Non-pigmented ciliary epithelial cell (primary cell): ENCODE measurements around the gene ATP1A2.

Experiments
- DNase-seq: peaks from one replicate; pipeline ENCODE4 v3.0.0-alpha.2; 2010; ENCODE audit warnings: low read depth

The ATP1A2 gene

GRCh38 chr1:160148121-160148520, 32.6 kb downstream of the ATP1A2 start:
- no peak for DNase-seq

- no peak for DNase-seq
These were observed 33.7 kb downstream of the ATP1A2 start for GRCh38 chr1:160149233-160149632.

GRCh38 chr1:160149716-160150115, 34.2 kb downstream of the ATP1A2 start:
- DNase-seq = no peak

GRCh38 chr1:160151303-160151702, 35.7 kb downstream of the ATP1A2 start, which contains the start of gene ATP1A4:
Gene ATP1A4 (plus strand): TSS chr1:160151603. CDS start chr1:160152041, 438 bp downstream.
- DNase-seq = no peak

- DNase-seq = no peak
These were observed 39.2 kb downstream of the ATP1A2 start for GRCh38 chr1:160154790-160155189.

- no peak for DNase-seq
These were observed 40.8 kb downstream of the ATP1A2 start for GRCh38 chr1:160156361-160156760.

GRCh38 chr1:160157174-160157573, 41.6 kb downstream of the ATP1A2 start:
- no peak for DNase-seq

- no peak for DNase-seq
These were observed 42.5 kb downstream of the ATP1A2 start for GRCh38 chr1:160158031-160158430.

GRCh38 chr1:160158534-160158933, 43.0 kb downstream of the ATP1A2 start:
- no peak for DNase-seq

- no peak for DNase-seq
These were observed 44.3 kb downstream of the ATP1A2 start for GRCh38 chr1:160159846-160160245.

GRCh38 chr1:160161965-160162705, 46.6 kb downstream of the ATP1A2 start:
- DNase-seq = no peak

- DNase-seq = no peak
These were observed 47.4 kb downstream of the ATP1A2 start for GRCh38 chr1:160162931-160163330.

- no peak for DNase-seq
These were observed 48.1 kb downstream of the ATP1A2 start for GRCh38 chr1:160163615-160164014.

GRCh38 chr1:160164121-160164520, 48.6 kb downstream of the ATP1A2 start:
- DNase-seq = no peak

- DNase-seq = no peak
These were observed 50.8 kb downstream of the ATP1A2 start for GRCh38 chr1:160166166-160166868.

- DNase-seq = no peak
These were observed 51.5 kb downstream of the ATP1A2 start for GRCh38 chr1:160167056-160167455.

GRCh38 chr1:160167580-160167979, 52.0 kb downstream of the ATP1A2 start:
- DNase-seq = no peak

- no peak for DNase-seq
These were observed 52.5 kb downstream of the ATP1A2 start for GRCh38 chr1:160168016-160168415.

GRCh38 chr1:160168609-160169369, 53.2 kb downstream of the ATP1A2 start:
- no peak for DNase-seq

- DNase-seq = no peak
These were observed 54.2 kb downstream of the ATP1A2 start for GRCh38 chr1:160169553-160170399.

- no peak for DNase-seq
These were observed 55.8 kb downstream of the ATP1A2 start for GRCh38 chr1:160171354-160171753.

- no peak for DNase-seq
These were observed 56.4 kb downstream of the ATP1A2 start for GRCh38 chr1:160171980-160172379.
